HG03064 (cell line): ENCODE measurements around the gene ZCCHC14.

Experiments used
- ATAC-seq: cut with Tn5 transposase; IDR thresholded peaks from one replicate; pipeline ENCODE4 v1.9.1; 2021; ENCODE audit warnings: low read depth; ENCODE audit not compliant: unreplicated experiment

The ZCCHC14 gene

GRCh38 chr16:87492721-87493607 is at the start of gene ZCCHC14:
ZCCHC14 (minus strand) TSS chr16:87493024; CDS start chr16:87492238, 786 bp downstream.
- ATAC-seq = peak; percentile 74

- ATAC-seq = no peak
These were observed 49.0 kb upstream of the ZCCHC14 start for GRCh38 chr16:87541872-87542234.

- no peak for ATAC-seq
These were observed 48.5 kb upstream of the ZCCHC14 start for GRCh38 chr16:87541147-87541871.

GRCh38 chr16:87540897-87541146 is 48.0 kb upstream of the ZCCHC14 start:
- no peak for ATAC-seq

GRCh38 chr16:87540072-87540896 is 47.5 kb upstream of the ZCCHC14 start:
- ATAC-seq = no peak

- no peak for ATAC-seq
These were observed 46.3 kb upstream of the ZCCHC14 start for GRCh38 chr16:87539113-87539512.

- no peak for ATAC-seq
These were observed 45.8 kb upstream of the ZCCHC14 start for GRCh38 chr16:87538594-87538993.

GRCh38 chr16:87538160-87538559 is 45.3 kb upstream of the ZCCHC14 start:
- ATAC-seq = no peak

- no peak for ATAC-seq
These were observed 43.9 kb upstream of the ZCCHC14 start for GRCh38 chr16:87536795-87537142.

- ATAC-seq = no peak
These were observed 43.3 kb upstream of the ZCCHC14 start for GRCh38 chr16:87535855-87536794.

- no peak for ATAC-seq
These were observed 42.6 kb upstream of the ZCCHC14 start for GRCh38 chr16:87535457-87535854.

GRCh38 chr16:87534751-87535150 is 41.9 kb upstream of the ZCCHC14 start:
- ATAC-seq = no peak

- no peak for ATAC-seq
These were observed 41.3 kb upstream of the ZCCHC14 start for GRCh38 chr16:87534030-87534653.

GRCh38 chr16:87533061-87533460 is 40.2 kb upstream of the ZCCHC14 start:
- no peak for ATAC-seq

GRCh38 chr16:87531418-87531817 is 38.6 kb upstream of the ZCCHC14 start:
- ATAC-seq = no peak

- no peak for ATAC-seq
These were observed 36.1 kb upstream of the ZCCHC14 start for GRCh38 chr16:87528690-87529579.

- no peak for ATAC-seq
These were observed 34.4 kb upstream of the ZCCHC14 start for GRCh38 chr16:87527055-87527724.

GRCh38 chr16:87526238-87526947 is 33.6 kb upstream of the ZCCHC14 start:
- ATAC-seq = no peak
